Ascending aorta (tissue), 2 donors: ENCODE data around the gene STK32B. TPM values are rescaled to one million over a fixed set of nuclear protein-coding genes. Genes with fewer than 3 reads are reported as not detected.

Experiments used
- DNase-seq, 2 donors: peaks; one replicate each; pipeline ENCODE4 v3.0.0-alpha.2; 2019; ENCODE audit warnings: low spot score in 2 of 2
- H3K27ac ChIP-seq, 2 donors: fragments of 200-600 bp; sonication (generic); one replicate each; pipeline ENCODE4 v1.5.1; 2016 to 2017; ENCODE audit warnings: mild to moderate bottlenecking in 1 of 2
- H3K27me3 ChIP-seq: fragments of 200-600 bp; sonication (generic); one replicate; pipeline ENCODE4 v1.5.1; 2017
- H3K36me3 ChIP-seq, 2 donors: fragments of 200-600 bp; sonication (generic); one replicate each; pipeline ENCODE4 v1.5.1; 2016
- H3K4me1 ChIP-seq, 2 donors: fragments of 200-600 bp; sonication (generic); one replicate each; pipeline ENCODE4 v1.5.1; 2016 to 2017; ENCODE audit warnings: mild to moderate bottlenecking in 1 of 2
- H3K4me3 ChIP-seq, 2 donors: fragments of 200-600 bp; sonication (generic); one replicate each; pipeline ENCODE4 v1.5.1; 2016 to 2017; ENCODE audit warnings: mild to moderate bottlenecking in 1 of 2
- H3K9me3 ChIP-seq, 2 donors: fragments of 200-600 bp; sonication (generic); one replicate each; pipeline ENCODE4 v1.5.1; 2016
- CTCF ChIP-seq, 3 experiments: fragments of 200-600 bp in 2 of 3; fragments of 450-650 bp in 1 of 3; sonication (generic) in 2 of 3; IDR thresholded peaks; one replicate each; pipeline ENCODE4 v1.5.1; 2016 to 2019; ENCODE audit warnings: antibody characterized with exemption in 3 of 3, mild to moderate bottlenecking in 1 of 3, moderate library complexity in 1 of 3
- intact Hi-C: fragments of 100-400 bp; cut with DNase I; formaldehyde crosslinking; loops from one replicate; pipeline ENCODE4 v1.15.1; 2023
- total RNA-seq: library from RNA; depleted of rRNA; stranded (reverse); fragments of >200 nt; gene quantifications from one replicate; pipeline ENCODE4 v1.1.0, GENCODE V29; 2016

Gene STK32B
- total RNA-seq, 1 donor from 2014 or later: 2.3 TPM

GRCh38 chr4:5200513-5200912 lies 149.2 kb downstream of the STK32B start:
- H3K27ac ChIP-seq: no peak overlapping the region
- no peaks in the 10 kb centered on the region for H3K9me3 ChIP-seq
- no peak for DNase-seq
- H3K36me3 ChIP-seq: no peaks in the 10 kb centered on the region
- H3K4me1 ChIP-seq: no peaks in the 10 kb centered on the region
- H3K27me3 ChIP-seq: no peaks in the 10 kb centered on the region
- H3K4me3 ChIP-seq: no peak overlapping the region
- no peak for TF ChIP-seq CTCF (IDR thresholded peaks at IDR 0.05)
- intact Hi-C loops: no loop called here

- no peaks in the 10 kb centered on the region for H3K4me1 ChIP-seq
- DNase-seq: no peak
- no peaks in the 10 kb centered on the region for H3K27me3 ChIP-seq
- no peaks in the 10 kb centered on the region for H3K9me3 ChIP-seq
- no peaks in the 10 kb centered on the region for H3K36me3 ChIP-seq
- no peak for TF ChIP-seq CTCF (IDR thresholded peaks at IDR 0.05)
- H3K4me3 ChIP-seq: no peak overlapping the region
- no peak overlapping the region for H3K27ac ChIP-seq
- intact Hi-C loops: no loop called here
Measured at GRCh38 chr4:5203309-5203992, 152.2 kb downstream of the STK32B start.

- Histone ChIP-seq H3K9me3 (no peaks in the 10 kb centered on the region), H3K4me1 (no peaks in the 10 kb centered on the region), H3K27ac (no peak overlapping the region), H3K27me3 (no peaks in the 10 kb centered on the region), H3K36me3 (no peaks in the 10 kb centered on the region), H3K4me3 (no peak overlapping the region)
- no peak for DNase-seq
- no peak for TF ChIP-seq CTCF (IDR thresholded peaks at IDR 0.05)
- intact Hi-C loops: no loop called here
Measured at GRCh38 chr4:5203993-5204310, 152.7 kb downstream of the STK32B start.

GRCh38 chr4:5204781-5205180 lies 153.5 kb downstream of the STK32B start:
- Histone ChIP-seq H3K4me1 (no peaks in the 10 kb centered on the region), H3K27me3 (no peaks in the 10 kb centered on the region), H3K4me3 (no peak overlapping the region), H3K36me3 (no peaks in the 10 kb centered on the region), H3K9me3 (no peaks in the 10 kb centered on the region), H3K27ac (no peak overlapping the region)
- intact Hi-C loops: no loop called here
- no peak for DNase-seq
- TF ChIP-seq CTCF (IDR thresholded peaks at IDR 0.05): no peak

GRCh38 chr4:5206016-5206790 lies 154.9 kb downstream of the STK32B start:
- no peaks in the 10 kb centered on the region for H3K4me1 ChIP-seq
- H3K4me3 ChIP-seq: no peak overlapping the region
- DNase-seq: no peak
- no peak for TF ChIP-seq CTCF (IDR thresholded peaks at IDR 0.05)
- no peaks in the 10 kb centered on the region for H3K27me3 ChIP-seq
- intact Hi-C loops: no loop called here
- no peaks in the 10 kb centered on the region for H3K9me3 ChIP-seq
- H3K36me3 ChIP-seq: no peaks in the 10 kb centered on the region
- H3K27ac ChIP-seq: no peak overlapping the region
